Measurements from ENCODE around the gene UBE3B.

UBE3B gene

DNA sequence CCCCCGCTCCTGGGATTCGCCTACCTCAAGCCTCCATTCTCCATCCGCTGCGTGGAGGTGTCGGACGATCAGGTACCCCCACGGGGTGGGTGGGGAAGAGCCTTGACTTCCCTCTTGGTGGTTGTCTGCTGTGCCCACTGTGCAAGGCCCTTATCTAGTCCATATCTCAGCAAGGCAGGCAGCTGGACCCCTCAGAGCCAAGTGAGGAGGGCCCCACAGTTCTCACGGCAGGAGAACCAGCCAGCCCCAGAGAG is 56.0 kb downstream of the UBE3B start:
- no peak for DNase-seq

DNA sequence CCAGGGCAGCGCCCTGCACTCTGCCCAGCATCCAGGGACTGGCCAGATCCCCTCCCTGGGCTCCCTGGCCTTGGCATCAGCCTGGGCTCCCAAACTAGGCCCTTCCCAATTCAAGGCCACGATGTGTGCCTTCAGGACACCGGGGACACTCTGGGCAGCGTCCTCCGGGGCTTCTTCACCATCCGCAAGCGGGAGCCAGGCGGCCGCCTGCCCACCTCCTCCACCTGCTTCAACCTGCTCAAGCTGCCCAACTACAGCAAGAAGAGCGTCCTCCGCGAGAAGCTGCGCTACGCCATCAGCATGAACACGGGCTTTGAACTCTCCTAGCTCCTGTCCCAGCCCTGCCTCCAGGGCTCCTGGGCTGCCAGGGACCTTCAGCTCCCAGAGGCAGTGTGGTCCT is 57.0 kb downstream of the UBE3B start:
- no peak for DNase-seq

DNA sequence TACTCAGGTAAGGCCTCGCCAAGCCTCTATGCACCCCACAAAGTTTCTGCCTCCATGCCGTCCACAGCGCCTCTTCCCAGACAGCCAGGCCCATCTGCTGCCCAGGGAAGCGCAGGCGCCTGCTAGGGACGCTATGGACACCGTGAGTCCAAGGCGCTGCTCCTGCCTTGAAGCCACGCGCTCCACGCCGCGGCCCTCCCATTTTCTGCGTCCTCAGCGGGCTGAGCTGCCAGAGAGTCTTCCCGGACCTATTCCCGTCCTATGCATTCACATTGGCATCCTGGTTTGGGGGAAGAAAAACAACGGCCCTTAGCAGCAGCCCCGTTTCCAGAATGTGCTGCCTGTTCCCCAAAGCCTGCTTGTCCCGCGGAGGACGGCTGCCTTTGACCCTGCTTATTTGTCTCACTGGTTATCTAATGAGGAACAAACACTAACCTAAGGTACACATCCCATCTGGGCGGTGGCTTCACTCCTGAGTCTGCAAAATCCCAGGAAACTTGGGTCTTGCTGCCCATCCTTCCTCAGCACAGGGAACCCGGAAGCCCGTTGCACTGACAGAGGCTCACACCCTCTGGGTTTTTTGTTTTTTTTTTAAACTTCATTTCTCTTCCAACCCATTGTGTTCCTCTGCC is 57.9 kb downstream of the UBE3B start:
- DNase-seq = no peak

DNA sequence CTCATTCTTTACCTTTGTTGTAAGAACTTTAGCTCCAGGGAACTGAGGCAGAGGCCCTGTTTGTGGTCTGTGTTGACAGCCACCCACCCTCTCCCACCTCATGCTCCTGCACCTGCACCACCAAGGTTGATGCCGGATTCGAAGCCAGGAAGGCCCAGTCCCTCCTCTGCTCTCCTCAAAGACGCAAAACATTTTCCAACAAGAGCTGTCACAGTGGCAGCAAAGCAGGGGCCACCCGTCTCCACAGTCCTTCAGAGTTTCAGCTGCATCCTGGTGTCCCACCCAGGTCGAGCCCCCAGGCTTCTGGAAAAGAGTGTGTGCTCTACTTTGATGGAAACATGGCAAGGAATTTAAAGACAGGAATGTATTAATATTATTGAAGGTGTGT is 58.4 kb downstream of the UBE3B start:
- no peak for DNase-seq

DNA sequence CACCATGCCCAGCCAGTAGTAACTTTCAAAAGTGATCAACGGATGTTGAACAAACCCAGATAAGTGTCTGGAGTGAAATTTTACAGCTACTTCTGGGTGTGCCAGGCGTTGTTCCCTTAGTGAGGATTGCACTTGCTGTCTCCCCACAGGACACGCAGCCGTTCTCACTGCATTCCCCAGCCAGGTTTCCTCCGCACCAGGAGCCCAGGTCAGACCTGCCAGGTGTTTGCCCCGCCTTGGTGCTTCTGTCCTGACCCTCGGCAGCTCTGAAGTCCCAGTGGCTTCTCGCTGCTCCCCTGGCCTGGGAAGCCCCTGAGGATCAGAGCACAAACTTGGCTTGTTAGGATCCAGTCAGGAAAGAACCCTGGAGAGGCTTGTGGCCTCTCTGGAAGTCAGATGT is 59.7 kb downstream of the UBE3B start:
- no peak for DNase-seq

DNA sequence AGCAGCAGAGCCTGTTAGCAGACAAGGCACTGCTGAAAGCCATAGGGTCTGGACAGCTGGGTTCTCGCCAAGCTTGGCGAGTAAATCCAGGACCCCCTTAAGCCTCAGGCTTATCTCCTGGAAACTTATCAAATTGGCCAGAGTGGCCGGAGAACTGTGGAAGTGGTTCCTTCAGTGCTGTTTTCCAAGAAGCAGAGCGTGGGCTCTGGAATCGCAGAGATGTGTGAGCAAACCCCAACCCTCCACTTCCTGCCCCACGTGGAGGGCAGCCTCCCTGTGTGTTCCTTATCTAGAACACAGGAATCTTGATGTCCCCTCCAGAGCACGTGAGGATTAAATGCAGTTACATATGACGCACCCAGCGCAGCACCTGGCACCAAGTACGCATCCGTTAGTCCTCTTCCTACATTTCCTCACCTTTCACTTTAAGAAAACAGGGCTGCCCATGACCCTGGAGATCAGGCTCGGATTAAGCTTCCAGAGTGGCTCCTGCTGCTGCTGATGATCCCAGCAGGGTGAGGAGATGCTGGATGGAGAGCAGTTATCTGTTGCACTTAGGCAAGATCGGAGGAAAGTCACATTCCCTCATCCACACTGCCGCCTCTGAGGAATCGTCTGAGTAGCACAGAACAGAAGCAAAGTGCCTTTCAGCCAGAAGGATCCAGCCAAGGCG is 60.9 kb downstream of the UBE3B start:
- no peak for DNase-seq

DNA sequence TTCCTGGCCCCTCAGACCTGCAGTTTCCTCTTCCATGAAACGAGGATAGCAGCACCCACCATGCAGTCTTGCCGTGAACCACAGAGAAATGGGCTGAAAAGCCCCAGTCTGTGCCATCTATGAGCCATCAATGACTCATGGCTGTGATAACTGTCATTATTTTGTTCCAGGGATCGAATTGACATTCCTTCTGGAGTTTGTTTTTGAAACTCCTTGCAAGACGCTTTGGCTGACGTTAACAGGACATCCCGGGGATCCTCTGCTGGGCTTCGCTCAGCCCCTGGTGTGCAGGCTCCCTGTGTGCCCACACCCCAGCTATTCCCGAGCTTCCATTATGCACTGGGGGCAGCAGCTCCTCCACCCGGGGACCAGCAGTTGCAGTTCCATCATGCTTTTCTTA is 62.1 kb downstream of the UBE3B start:
- DNase-seq = no peak

DNA sequence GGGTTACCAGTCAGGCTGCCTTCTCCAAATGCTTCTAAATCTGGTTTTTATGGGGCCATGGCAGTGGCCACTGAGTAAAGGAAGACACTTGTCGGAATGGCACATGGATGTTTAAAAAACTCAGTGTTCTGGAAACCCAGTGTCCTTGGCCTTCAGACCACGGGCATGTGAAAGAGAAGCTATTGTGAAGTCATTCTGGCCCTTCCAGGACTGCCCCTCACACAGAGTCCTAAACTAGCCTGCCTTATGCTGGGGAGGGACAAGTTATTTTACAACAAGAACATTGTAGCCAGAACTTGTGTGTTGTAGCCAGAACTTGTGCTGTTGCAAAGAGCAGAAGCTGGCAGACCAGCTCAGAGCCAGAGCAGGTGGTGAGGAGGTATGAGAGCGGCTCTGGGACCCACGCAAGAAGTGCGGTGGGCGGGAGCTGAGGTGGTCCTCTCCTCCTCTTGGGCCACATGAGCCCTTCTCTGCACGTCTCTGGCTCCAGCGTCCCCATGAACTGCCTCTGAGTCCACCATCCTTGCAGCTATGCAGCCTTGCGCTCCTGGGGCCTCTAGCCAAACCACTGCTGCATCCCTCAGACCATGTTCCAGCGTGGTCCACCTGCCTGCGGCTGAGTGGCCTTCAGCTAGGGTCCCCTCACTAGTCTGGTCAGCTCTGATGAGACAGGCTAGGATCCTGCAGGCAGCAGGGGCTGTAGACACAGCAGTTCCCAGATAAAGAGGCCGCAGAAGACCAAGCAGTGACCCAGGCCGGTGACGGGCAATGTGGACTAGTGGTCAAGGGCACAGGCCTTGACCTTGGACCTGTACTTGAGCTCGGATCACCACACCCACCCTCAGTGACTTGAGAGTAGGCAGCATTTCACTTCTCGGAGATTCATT is 63.3 kb downstream of the UBE3B start:
- DNase-seq = no peak

DNA sequence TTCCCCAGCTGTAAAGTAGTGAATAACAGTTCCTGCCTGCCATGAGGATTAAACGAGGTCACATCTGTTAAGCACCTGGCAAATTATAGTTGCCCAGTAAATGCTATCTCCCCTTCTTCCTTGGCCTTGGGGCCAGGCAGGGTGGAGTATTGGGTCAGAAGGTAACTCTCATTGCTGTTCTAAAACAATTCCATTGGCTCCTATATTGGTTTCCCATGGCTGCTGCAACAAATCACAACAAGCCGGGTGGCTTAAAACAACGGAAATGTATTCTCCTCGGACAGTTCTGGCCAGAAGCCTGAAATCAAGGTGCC is 63.9 kb downstream of the UBE3B start:
- no peak for DNase-seq

DNA sequence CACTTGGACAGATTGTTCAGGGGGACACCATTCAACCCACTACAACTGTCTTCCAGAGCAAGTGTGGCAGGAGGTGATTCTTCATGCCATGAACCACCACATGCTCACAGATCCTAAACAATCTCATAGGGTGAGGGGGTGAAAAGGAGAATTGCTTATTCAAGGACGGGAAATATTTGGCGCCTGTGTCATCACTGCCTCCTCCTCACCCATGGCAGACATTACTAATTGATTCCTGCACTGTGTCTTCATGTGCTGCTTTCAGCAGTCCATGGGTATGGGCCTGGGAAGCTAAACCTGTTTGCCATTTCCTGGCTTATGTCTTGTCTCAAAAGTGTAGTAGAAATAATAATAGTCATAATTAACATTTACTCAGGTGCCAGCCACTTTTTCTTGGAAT is 64.6 kb downstream of the UBE3B start:
- no peak for DNase-seq

DNA sequence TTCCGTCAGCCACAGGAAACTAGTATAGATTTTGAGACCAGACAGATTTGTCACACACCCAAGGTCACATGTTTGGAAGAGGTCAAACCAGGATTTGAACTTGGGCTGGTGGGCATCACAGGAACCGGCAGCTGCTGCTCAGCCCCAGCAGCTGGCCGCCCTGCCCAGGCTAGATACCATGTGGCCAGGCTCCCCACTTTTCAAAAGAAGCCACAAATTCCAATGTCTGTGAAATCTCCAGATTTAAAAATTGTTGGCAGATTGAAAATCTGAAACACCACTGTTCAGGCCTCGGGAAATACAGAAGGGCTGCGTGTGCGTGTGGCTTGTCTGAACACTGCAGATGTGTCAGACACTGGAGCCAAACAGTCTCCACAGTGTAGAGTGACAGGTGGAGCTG is 65.4 kb downstream of the UBE3B start:
- no peak for DNase-seq

DNA sequence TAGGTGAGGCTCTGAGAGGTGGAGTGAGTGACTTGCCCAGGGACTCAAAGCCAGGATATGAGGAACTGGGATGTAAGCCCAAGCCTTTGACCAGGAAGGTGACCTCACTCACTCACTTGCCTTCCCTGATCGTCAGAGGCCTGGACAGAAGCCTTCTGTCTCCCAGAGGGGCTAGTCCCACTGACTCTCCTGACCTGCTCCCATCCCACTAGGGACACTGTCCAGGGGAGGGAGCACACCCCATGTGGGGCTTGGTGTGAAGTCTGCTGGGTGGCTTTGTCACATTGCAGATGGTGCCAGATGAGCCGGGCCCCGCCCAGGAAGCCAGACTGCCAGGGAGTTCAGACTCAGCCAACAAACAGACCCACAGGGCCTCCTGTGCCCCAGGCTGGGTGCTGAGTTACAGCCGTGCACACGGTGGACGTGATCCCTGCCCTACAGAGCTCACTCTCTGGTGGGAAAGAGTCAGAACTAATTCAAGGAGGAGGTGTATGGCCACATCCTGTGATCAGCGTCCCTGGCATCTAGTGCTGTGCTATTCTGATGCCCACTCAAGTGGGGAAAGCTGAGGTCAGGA is 67.6 kb downstream of the UBE3B start:
- DNase-seq = no peak

DNA sequence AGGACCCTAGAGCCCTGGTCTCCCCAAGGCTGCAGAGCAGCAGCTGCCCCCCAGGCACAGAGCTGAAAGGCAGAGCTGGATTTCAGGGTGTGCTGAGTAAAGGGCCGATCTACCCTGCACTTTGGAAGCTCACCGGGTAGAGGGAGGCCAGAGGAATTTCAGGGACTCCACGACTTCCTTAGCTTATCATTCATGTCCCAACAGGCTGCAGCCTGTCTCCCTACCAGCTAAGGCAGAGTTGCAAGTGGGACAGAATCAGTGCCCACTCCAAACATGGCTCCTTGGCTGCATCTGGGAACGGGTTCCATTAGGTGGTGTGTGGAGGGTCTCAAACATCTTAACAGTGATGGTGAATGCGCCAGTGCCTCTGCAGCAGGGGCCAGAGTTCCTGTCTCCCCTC is 68.4 kb downstream of the UBE3B start:
- no peak for DNase-seq

DNA sequence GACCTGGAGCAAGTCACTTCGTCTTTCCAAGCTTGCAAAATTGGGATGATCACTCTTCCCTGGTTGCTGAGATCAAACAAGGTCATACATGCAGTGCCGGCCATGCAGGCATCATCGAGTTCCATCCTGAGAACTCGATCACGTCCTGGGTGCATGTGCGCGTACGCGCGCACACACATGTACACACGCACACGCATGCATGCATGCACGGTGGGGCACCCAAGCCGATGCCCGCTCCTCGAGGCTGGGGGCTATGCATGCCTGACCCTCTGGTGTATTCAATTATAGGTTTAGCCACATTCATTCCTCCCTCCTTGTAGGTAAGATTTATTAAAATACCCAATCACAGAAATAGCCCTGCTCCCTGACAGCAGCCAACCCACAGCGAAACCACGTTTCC is 69.9 kb downstream of the UBE3B start:
- DNase-seq = no peak

DNA sequence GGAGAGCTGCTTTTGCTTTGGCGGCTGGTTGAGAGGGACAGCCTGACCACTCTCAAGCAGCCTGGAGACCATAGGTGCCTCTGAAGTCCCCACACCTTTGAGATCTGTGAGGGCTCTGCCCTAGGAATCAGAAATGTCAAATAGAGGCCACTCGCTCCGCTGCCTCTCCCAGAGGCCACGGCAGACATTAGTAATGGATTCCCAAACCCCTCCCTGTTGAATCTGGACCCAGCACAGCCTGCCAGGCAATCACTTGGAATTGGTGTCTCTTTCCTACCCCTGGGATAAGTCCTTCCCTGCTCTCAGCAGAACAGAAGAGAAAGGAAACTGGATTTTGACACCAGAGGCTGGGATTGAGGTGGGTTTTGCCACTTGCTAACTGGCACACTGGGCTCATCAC is 70.8 kb downstream of the UBE3B start:
- DNase-seq = no peak

DNA sequence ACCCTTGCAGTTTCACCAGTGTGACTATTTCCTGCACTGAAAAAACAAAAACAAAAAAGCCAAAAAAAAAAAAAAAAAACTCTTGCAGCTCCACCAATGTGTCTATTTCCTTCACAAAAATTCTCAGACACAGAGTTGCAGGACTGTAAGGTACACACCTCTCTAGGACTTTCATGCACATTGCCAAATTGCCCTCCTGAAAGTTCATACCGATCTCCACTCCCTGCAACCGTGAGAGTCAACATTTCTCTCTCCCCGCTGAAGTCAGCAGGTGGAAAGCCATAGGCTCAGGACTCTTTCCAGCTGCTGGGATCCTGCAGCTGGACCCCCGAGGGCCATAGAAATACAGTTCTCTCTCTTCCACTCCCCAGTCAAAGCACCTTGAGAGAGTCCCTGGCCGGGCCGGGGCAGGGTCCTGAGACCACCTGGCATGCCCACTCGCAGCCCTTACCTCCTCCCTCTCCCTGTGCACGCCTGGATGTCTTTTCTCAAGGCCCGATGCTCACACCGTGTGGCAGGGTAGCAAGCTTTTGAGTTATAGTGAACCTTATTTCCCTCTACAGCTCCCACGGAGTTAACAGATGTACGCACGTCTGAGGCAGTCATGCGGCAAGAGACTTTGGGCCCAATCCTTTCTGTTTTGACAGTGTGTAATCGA is 72.3 kb downstream of the UBE3B start:
- DNase-seq = peak; percentile 20

DNA sequence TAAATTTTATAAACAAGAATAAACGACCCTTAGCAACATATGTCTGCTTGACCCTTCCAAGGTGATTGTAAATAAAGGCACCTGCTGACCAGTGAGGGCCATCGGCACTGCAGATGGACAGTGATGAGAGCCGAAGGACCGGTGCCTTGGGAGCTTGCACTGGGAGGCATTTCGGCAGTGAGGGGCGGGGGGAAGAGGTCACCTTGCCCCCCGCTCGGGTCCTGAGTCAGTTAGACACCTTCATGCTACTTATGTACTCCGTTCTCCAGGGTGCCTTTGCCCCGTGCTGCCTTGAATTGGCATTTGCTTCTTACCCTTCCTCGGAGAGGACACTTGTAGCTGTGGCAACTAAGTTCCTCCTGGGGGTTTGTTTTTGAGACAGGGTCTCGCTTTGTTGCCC is 72.8 kb downstream of the UBE3B start:
- no peak for DNase-seq

DNA sequence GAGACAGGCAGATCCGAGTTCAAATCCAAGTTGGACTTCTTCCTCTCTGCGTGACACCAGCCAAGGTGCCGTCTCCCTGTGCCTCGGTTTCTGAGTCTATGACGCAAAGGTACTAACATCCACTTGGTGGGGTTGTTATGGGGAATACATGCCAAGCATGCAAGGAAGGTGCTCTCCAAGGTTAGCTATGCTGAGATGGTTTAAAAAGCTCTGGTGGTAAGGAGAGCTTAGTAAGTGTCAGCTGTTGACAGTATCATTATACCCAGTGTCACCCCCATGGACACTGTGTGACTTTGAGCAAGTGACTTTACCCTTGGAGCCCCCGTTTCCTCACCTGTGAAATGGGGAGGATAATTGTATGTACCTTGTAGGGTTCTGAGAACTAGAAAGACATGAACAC is 73.7 kb downstream of the UBE3B start:
- DNase-seq = no peak

DNA sequence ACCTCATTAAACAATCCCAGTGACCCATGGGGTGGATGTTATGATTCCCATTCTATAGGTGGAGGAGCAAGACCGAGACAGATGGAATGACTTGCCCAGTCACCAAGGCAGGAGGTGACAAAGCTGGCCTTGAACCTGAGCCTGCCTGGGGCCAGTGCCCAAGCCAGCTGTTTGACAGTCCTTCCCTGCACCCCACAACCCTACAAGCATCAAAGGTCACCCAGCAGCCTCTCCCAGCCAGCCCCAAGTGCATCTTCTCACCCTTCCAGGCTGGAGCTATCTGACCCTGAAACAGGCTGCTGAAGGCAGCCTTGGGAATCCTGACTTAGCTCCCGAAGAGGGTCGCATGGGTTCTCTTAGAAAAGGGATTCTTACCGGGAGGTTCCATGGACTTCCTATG is 75.5 kb downstream of the UBE3B start:
- DNase-seq = no peak

DNA sequence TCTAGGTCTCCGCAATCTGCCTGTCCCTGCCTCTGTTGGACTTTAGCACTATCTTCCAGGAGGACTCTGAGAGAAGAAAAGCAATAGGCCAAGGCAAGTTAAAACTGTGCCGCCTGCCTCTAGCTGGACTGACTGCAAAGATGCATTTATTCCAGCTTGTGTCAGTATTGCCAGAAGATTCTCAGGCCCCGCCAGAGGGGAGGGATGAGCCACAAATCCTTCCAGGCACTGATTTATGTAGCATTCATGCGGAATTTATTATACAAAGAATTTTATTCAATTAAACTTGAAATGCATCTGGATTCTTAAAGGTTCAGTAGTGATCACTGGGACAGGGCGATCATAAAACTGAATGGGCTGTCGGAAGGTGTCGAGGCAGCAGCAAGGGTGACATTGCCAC is 76.0 kb downstream of the UBE3B start:
- DNase-seq = no peak

DNA sequence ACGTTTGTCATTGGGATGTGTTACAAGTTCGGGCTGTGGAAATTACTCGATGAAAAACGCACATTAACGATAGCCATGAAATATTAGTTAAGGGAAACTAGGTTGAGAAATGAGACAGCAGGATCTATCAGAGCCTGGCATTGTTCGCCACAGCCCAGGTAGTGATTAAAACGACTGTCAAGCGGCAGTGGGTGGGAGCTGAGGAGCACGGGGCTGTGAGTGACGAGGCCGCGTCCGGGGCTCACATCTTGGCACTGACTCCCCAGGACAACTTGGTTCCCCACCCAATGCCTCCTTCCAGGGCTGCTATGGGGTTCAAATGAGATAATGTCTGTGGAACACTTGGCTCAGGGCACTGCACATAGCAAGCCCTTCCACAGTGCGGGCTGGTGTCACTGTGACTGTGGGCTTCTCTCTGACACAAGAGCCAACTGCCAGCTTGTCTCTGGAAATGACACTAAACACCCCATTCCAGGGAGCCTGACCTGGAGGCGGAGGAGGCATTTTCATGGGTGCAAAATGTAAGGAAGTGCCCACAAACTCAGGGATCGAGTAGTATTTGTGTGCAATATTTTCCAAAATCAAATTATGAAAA is 76.6 kb downstream of the UBE3B start:
- DNase-seq = no peak

DNA sequence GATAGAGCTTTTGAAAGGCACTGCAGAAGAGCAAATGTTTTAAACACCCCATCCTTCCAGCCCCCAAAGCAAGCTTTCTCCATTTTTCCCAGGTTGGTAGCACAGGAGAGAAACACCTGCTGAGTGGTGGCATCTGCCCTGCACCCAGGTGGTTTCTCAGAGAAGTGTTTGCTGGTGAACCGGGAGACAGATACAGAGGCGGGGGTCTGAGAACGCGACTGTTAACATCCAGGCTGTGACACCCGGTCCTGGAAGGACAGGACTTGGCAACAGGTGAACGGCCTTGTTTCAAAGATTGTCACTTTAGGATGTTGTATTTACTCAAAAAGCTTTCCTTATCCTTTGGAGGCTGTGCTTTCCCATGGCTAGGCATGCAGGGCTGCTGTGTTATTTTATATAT is 77.3 kb downstream of the UBE3B start:
- DNase-seq = no peak

Measured in NCI-H446 treated with DMSO at 0.1 percent for 48 hours (cell line).